Caco-2 (cell line): ENCODE results near the gene HTT. TPM values are rescaled to one million over a fixed set of nuclear protein-coding genes. Genes with fewer than 3 reads are reported as not detected.

Experiments
- BruUV-seq: library from RNA; stranded (reverse); fragments of 400-500 nt; replicated peaks from 2 replicates; lab custom pipeline; 2021; lab: Mats Ljungman, UMichigan
- CTCF ChIA-PET: fragments of 300-600 bp; sonication (Branson Sonifier 250); formaldehyde crosslinking; loops from one replicate; lab custom pipeline; 2022; ENCODE audit warnings: antibody characterized with exemption; lab: Charles Lee
- POLR2A ChIA-PET: fragments of 300-600 bp; sonication (Branson Sonifier 250); formaldehyde crosslinking; loops from one replicate; lab custom pipeline; 2022; ENCODE audit warnings: antibody characterized with exemption; lab: Charles Lee
- DNase-seq, 2 experiments: peaks; one replicate each; pipeline versions ENCODE4 v3.0.0 to v3.0.0-alpha.2; 2020 to 2022
- H3K27me3 ChIP-seq: replicated peaks from 2 replicates; pipeline ENCODE4 v1.6.0; 2011; ENCODE audit warnings: low read length; ENCODE audit not compliant: control insufficient read depth, insufficient read depth
- H3K36me3 ChIP-seq: 2 replicates; pipeline ENCODE4 v1.5.1; 2011; ENCODE audit warnings: low read length; ENCODE audit not compliant: control insufficient read depth, insufficient read depth
- H3K4me1 ChIP-seq: fragments of 250-450 bp; sonication (Bioruptor Pico); 2 replicates; pipeline ENCODE4 v1.5.1; 2020; ENCODE audit warnings: mild to moderate bottlenecking
- H3K4me3 ChIP-seq: 2 replicates; pipeline ENCODE4 v1.5.1; 2011; ENCODE audit warnings: low read depth, mild to moderate bottlenecking, control low read depth, low read length
- H3K9me3 ChIP-seq: fragments of 250-450 bp; sonication (Bioruptor Pico); 2 replicates; pipeline ENCODE4 v1.5.1; 2020; ENCODE audit warnings: mild to moderate bottlenecking, moderate library complexity
- H3K27ac Mint-ChIP-seq: one replicate; pipeline ENCODE4 v1.8.0; 2022; ENCODE audit warnings: mixed read lengths; ENCODE audit not compliant: unreplicated experiment
- H3K27me3 Mint-ChIP-seq: one replicate; pipeline ENCODE4 v1.8.0; 2022; ENCODE audit warnings: mixed read lengths; ENCODE audit not compliant: insufficient read depth, unreplicated experiment
- H3K36me3 Mint-ChIP-seq: one replicate; pipeline ENCODE4 v1.8.0; 2022; ENCODE audit warnings: mild to moderate bottlenecking, mixed read lengths; ENCODE audit not compliant: insufficient read depth, unreplicated experiment
- H3K4me1 Mint-ChIP-seq: one replicate; pipeline ENCODE4 v1.8.0; 2022; ENCODE audit warnings: low read depth, mixed read lengths; ENCODE audit not compliant: unreplicated experiment
- H3K4me3 Mint-ChIP-seq: one replicate; pipeline ENCODE4 v1.8.0; 2022; ENCODE audit warnings: mild to moderate bottlenecking, moderate library complexity, mixed read lengths; ENCODE audit not compliant: unreplicated experiment
- H3K9me3 Mint-ChIP-seq: one replicate; pipeline ENCODE4 v1.8.0; 2022; ENCODE audit warnings: mixed read lengths; ENCODE audit not compliant: unreplicated experiment
- intact Hi-C: fragments of 100-400 bp; cut with micrococcal nuclease; formaldehyde crosslinking; loops from one replicate; pipeline ENCODE4 v1.10.0; 2022; ENCODE audit not compliant: unreplicated experiment
- total RNA-seq: library from RNA; stranded (reverse); gene quantifications from 2 replicates; pipeline ENCODE4 v1.2.3, GENCODE V29; 2022
- TF ChIP-seq, protein P1 (sequence below), 2 experiments: fragments of 200-600 bp in 1 of 2; IDR thresholded peaks; 1 replicate in 1 of 2; 2 replicates in 1 of 2; pipeline versions ENCODE4 v1.5.1 to v1.8.0; 2011 to 2022; ENCODE audit warnings: antibody characterized with exemption in 1 of 2, control low read depth in 1 of 2, inconsistent platforms in 1 of 2, low read depth in 1 of 2, low read length in 1 of 2, mild to moderate bottlenecking in 1 of 2, moderate library complexity in 1 of 2; ENCODE audit not compliant: insufficient read depth in 1 of 2, severe bottlenecking in 1 of 2, unreplicated experiment in 1 of 2

Gene HTT
- total RNA-seq, 1 experiment from 2014 or later: 63.3 TPM

DNA sequence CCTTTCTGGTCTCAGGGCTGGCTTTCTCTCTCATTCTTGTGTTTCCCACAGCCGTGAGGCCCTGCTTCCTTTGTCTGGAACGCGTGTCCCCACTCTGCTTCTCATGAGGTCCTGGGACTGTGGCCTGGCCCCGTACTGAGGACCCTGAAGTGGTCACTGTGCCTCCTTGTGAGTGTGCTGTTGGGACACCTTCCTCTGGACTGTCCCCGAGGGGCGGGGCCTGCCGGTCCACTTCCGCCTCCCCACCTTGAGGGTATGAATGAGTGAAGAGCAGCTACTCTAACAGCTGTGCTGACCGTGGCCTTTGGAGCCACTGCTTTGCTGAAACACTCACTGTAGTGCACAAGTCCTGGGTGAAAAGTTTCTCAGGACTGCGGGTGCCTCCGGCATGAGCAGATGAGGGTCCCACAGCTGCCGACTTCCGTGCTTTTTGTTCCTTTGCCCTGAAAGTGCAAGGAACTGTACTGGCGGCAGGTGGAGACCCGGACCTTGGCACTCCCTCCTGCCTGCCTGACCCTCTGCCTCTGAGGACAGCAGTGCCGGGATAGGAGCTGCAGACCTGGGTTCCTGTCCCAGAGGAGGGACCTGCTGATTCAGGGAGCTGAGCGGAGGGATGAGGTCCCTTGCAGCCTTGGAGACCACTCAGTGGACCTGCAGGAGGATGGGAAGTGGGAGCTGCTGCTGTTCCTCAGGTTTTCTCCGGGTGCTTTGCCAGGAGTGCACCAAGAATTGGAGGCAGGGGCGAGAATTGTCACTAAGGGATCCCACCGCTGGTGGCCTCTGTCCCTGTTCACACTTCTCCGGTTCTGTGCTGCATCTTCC lies 38.1 kb upstream of the HTT start:
- Histone ChIP-seq H3K36me3 (no peaks in the 10 kb centered on the region), H3K9me3 (no peaks in the 10 kb centered on the region), H3K27me3 (no peaks in the 10 kb centered on the region), H3K4me1 (peaks cover 3% of the 10 kb centered on the region; the same call in 1 of the 2 replicates), H3K4me3 (no peak overlapping the region)
- Mint-ChIP-seq H3K27ac (no peak overlapping the region), H3K36me3 (peaks cover 4% of the 10 kb centered on the region), H3K9me3 (no peaks in the 10 kb centered on the region), H3K4me3 (no peak overlapping the region), H3K27me3 (no peaks in the 10 kb centered on the region), H3K4me1 (no peaks in the 10 kb centered on the region)
- intact Hi-C loops: no loop called here
- POLR2A ChIA-PET: no interaction called here
- no TSS peak for BruUV-seq
- CTCF ChIA-PET: interaction anchor here (1.1 kb wide), 1 partner anchor 817 kb away, joined by 4 read pairs; no protein-coding TSS in a partner anchor
- TF ChIP-seq, protein P1, sequence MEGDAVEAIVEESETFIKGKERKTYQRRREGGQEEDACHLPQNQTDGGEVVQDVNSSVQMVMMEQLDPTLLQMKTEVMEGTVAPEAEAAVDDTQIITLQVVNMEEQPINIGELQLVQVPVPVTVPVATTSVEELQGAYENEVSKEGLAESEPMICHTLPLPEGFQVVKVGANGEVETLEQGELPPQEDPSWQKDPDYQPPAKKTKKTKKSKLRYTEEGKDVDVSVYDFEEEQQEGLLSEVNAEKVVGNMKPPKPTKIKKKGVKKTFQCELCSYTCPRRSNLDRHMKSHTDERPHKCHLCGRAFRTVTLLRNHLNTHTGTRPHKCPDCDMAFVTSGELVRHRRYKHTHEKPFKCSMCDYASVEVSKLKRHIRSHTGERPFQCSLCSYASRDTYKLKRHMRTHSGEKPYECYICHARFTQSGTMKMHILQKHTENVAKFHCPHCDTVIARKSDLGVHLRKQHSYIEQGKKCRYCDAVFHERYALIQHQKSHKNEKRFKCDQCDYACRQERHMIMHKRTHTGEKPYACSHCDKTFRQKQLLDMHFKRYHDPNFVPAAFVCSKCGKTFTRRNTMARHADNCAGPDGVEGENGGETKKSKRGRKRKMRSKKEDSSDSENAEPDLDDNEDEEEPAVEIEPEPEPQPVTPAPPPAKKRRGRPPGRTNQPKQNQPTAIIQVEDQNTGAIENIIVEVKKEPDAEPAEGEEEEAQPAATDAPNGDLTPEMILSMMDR (IDR thresholded peaks at IDR 0.05; ENCODE audit: insufficient read depth in 1 of 2, low read depth in 1 of 2, low read length in 1 of 2, severe bottlenecking in 1 of 2, unreplicated experiment in 1 of 2): no peak
- DNase-seq: no peak

DNA sequence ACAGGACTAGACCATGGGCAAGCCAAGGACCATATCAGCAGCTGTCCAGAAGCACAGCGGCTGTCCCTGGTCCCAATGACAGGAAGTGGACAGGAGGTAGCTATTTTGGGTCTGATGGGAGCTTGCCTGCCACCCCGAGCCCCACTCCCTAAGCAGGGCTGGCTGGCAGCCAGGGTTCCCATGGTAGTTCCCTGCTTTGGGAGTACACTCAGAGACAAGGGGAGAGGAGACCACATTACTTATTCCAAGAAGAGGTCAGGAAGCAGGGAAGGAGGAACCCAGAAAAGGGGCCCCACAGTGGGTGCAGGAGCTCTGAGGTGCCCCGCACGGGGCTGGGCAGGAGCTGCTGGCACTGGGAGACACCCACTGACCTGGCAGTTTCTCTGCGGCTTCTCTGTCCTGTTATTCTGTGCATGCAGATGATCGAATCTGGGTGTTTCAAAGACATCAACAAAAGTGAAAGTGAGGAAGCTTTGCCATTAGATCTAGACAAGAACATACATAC lies 36.5 kb upstream of the HTT start:
- H3K4me3 Mint-ChIP-seq: no peak overlapping the region
- Histone ChIP-seq H3K36me3 (no peaks in the 10 kb centered on the region), H3K9me3 (no peaks in the 10 kb centered on the region), H3K4me1 (peaks cover 17% of the 10 kb centered on the region), H3K4me3 (no peak overlapping the region), H3K27me3 (no peaks in the 10 kb centered on the region)
- CTCF ChIA-PET: interaction anchor here (1.1 kb wide), 1 partner anchor 818 kb away, joined by 4 read pairs; no protein-coding TSS in a partner anchor
- no peak for DNase-seq
- H3K27me3 Mint-ChIP-seq: no peaks in the 10 kb centered on the region
- intact Hi-C loops: loop anchor here (1.0 kb wide), 3 partner anchors 60 to 89 kb away; no protein-coding TSS in a partner anchor
- no peaks in the 10 kb centered on the region for H3K9me3 Mint-ChIP-seq
- TF ChIP-seq, protein P1 (IDR thresholded peaks at IDR 0.05; ENCODE audit: insufficient read depth in 1 of 2, low read depth in 1 of 2, low read length in 1 of 2, severe bottlenecking in 1 of 2, unreplicated experiment in 1 of 2): no peak
- H3K27ac Mint-ChIP-seq: no peak overlapping the region
- H3K36me3 Mint-ChIP-seq: peaks cover 10% of the 10 kb centered on the region
- POLR2A ChIA-PET: no interaction called here
- no TSS peak for BruUV-seq
- peaks cover 13% of the 10 kb centered on the region for H3K4me1 Mint-ChIP-seq

DNA sequence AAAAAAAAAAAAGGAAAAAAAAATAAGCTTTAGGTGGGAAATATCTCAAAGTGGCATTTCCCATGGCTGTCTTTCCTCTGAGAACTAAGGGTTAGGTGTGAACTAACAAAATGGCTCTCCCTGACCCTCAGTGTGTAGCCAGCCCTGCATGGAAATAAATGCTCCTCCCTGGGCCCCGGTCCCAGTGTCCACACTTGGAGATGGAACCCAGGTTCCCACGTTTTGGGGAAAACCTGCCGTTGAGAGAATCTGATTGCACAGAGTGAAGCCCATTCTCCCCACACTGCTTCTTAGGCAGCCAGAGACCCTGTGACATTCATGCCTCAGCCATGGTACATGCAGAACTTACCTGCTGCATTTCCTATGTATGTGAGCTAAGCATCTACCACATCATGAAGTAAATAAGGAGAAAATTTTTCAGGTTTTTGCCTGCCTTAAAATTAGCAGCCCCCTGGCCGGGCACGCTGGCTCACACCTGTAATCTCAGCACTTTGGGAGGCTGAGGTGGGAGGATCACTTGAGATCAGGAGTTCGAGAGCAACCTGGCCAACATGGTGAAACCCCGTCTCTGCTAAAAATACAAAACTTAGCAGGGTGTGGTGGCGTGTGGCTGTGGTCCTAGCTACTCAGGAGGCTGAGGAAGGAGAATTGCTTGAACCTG lies 34.6 kb upstream of the HTT start:
- H3K4me1 Mint-ChIP-seq: peaks cover 13% of the 10 kb centered on the region
- Histone ChIP-seq H3K9me3 (no peaks in the 10 kb centered on the region), H3K4me1 (peaks cover 27% of the 10 kb centered on the region), H3K4me3 (no peak overlapping the region), H3K36me3 (no peaks in the 10 kb centered on the region), H3K27me3 (no peaks in the 10 kb centered on the region)
- H3K9me3 Mint-ChIP-seq: no peaks in the 10 kb centered on the region
- H3K4me3 Mint-ChIP-seq: no peak overlapping the region
- intact Hi-C loops: no loop called here
- TF ChIP-seq, protein P1 (IDR thresholded peaks at IDR 0.05; ENCODE audit: insufficient read depth in 1 of 2, low read depth in 1 of 2, low read length in 1 of 2, severe bottlenecking in 1 of 2, unreplicated experiment in 1 of 2): no peak
- no TSS peak for BruUV-seq
- H3K36me3 Mint-ChIP-seq: peaks cover 10% of the 10 kb centered on the region
- CTCF ChIA-PET: interaction anchor here (0.6 kb wide), 1 partner anchor 79 kb away, joined by 4 read pairs; no protein-coding TSS in a partner anchor
- POLR2A ChIA-PET: interaction anchor here (0.6 kb wide), 1 partner anchor 8 kb away, joined by 4 read pairs; no protein-coding TSS in a partner anchor
- no peak for DNase-seq
- H3K27me3 Mint-ChIP-seq: no peaks in the 10 kb centered on the region
- H3K27ac Mint-ChIP-seq: no peak overlapping the region
